HepG2 (cell line): ENCODE results near the gene NLGN2. TPM values are rescaled to one million over a fixed set of nuclear protein-coding genes. Genes with fewer than 3 reads are reported as not detected.

Source experiments
- EEA1 ChIP-seq: sonication (generic); formaldehyde crosslinking; IDR thresholded peaks from 2 replicates; pipeline ENCODE4 v1.5.1; 2020; ENCODE audit warnings: mild to moderate bottlenecking, missing genetic modification reagents, borderline replicate concordance
- HNF4G ChIP-seq, 2 experiments: sonication (generic) in 1 of 2; formaldehyde crosslinking in 1 of 2; IDR thresholded peaks; 2 replicates each; pipeline versions ENCODE4 v1.4.0 to v1.6.1; 2011 to 2020; ENCODE audit warnings: borderline replicate concordance in 2 of 2, low read depth in 2 of 2, mild to moderate bottlenecking in 2 of 2, low read length in 1 of 2, missing genetic modification reagents in 1 of 2, moderate library complexity in 1 of 2
- HNRNPH1 ChIP-seq: fragments of 200-400 bp; formaldehyde crosslinking; optimal IDR thresholded peaks from 2 replicates; pipeline ENCODE3; 2017; ENCODE audit warnings: mild to moderate bottlenecking, low read depth, low read length
- HNRNPLL ChIP-seq: fragments of 200-400 bp; formaldehyde crosslinking; IDR thresholded peaks from 2 replicates; pipeline ENCODE4 v1.6.1; 2017; ENCODE audit warnings: mild to moderate bottlenecking, low read depth, low read length; ENCODE audit not compliant: poor library complexity, severe bottlenecking
- JUNB ChIP-seq: sonication (generic); formaldehyde crosslinking; IDR thresholded peaks from 2 replicates; pipeline ENCODE4 v1.8.0; 2022; ENCODE audit warnings: missing genetic modification reagents, mild to moderate bottlenecking, borderline replicate concordance
- MED1 ChIP-seq: sonication (generic); formaldehyde crosslinking; IDR thresholded peaks from 2 replicates; pipeline ENCODE4 v1.4.0; 2020; ENCODE audit warnings: missing genetic modification reagents
- MED8 ChIP-seq: sonication (generic); formaldehyde crosslinking; IDR thresholded peaks from 2 replicates; pipeline ENCODE4 v1.8.1; 2023; ENCODE audit warnings: mild to moderate bottlenecking, missing genetic modification reagents; ENCODE audit not compliant: insufficient replicate concordance
- NFIC ChIP-seq: IDR thresholded peaks from 2 replicates; pipeline ENCODE4 v1.6.1; 2012; ENCODE audit warnings: mild to moderate bottlenecking, low read length, inconsistent platforms
- PPARG ChIP-seq: conservative IDR thresholded peaks from 2 replicates; pipeline ENCODE4 v1.6.1; 2016; ENCODE audit warnings: missing biosample characterization, missing genetic modification reagents
- SETDB1 ChIP-seq: sonication (generic); formaldehyde crosslinking; IDR thresholded peaks from 2 replicates; pipeline ENCODE4 v1.5.1; 2020; ENCODE audit warnings: missing genetic modification reagents, mild to moderate bottlenecking, borderline replicate concordance
- SMAD3 ChIP-seq: sonication (generic); formaldehyde crosslinking; IDR thresholded peaks from 2 replicates; pipeline ENCODE4 v1.4.0; 2020; ENCODE audit warnings: missing genetic modification reagents
- SRSF9 ChIP-seq: fragments of 200-400 bp; formaldehyde crosslinking; IDR thresholded peaks from 2 replicates; pipeline ENCODE4 v1.6.1; 2018; ENCODE audit warnings: borderline replicate concordance, mild to moderate bottlenecking, low read depth, low read length; ENCODE audit not compliant: insufficient read depth, poor library complexity, severe bottlenecking
- ZNF556 ChIP-seq: sonication (generic); formaldehyde crosslinking; IDR thresholded peaks from 2 replicates; pipeline ENCODE4 v1.4.0; 2020; ENCODE audit warnings: mild to moderate bottlenecking, missing genetic modification reagents, borderline replicate concordance
- ZNF772 ChIP-seq: sonication (generic); formaldehyde crosslinking; IDR thresholded peaks from 2 replicates; pipeline ENCODE4 v1.5.0; 2020; ENCODE audit warnings: mild to moderate bottlenecking, missing genetic modification reagents
- polyA plus RNA-seq, 8 experiments: library from polyadenylated mRNA; depleted of rRNA in 3 of 8; stranded (reverse) in 7 of 8; unstranded in 1 of 8; fragments of >200 nt; fragmentation: Illumina TruSeq in 4 of 8; extraction: Trizol in 4 of 8; gene quantifications; 2 replicates each; pipeline versions ENCODE4 v1.2.1 to v1.2.3, GENCODE V29; 2011 to 2016; ENCODE audit warnings: low read depth in 4 of 8, missing spikeins in 1 of 8, mixed read lengths in 1 of 8; ENCODE audit not compliant: insufficient read depth in 1 of 8
- total RNA-seq, 5 experiments: library from RNA; depleted of rRNA; stranded (reverse); fragments of >200 nt; fragmentation: Illumina TruSeq; extraction: Trizol; gene quantifications; 2 replicates each; pipeline ENCODE4 v1.2.3, GENCODE V29; 2016; ENCODE audit warnings: low read depth in 1 of 5
- TF ChIP-seq, protein P1 (sequence below): sonication (generic); formaldehyde crosslinking; IDR thresholded peaks from 2 replicates; pipeline ENCODE4 v1.4.0; 2020; ENCODE audit warnings: missing genetic modification reagents
- TF ChIP-seq, protein P2 (sequence below): sonication (generic); formaldehyde crosslinking; IDR thresholded peaks from 2 replicates; pipeline ENCODE4 v1.4.0; 2020; ENCODE audit warnings: missing genetic modification reagents, mild to moderate bottlenecking, borderline replicate concordance
- TF ChIP-seq, protein P3 (sequence below): IDR thresholded peaks from 2 replicates; pipeline ENCODE4 v1.6.1; 2016; ENCODE audit warnings: missing compliant biosample characterization, missing genetic modification reagents, borderline replicate concordance

NLGN2 gene
- total and polyA plus RNA-seq, 2 of the 13 experiments (the other 11 are each of a cell fraction or from before 2014, with no cell fraction given), result 1.9 to 11.0 TPM

- peak; percentile 64 for TF ChIP-seq HNRNPLL
- TF ChIP-seq EEA1 (CRISPR knock-in tag), result no peak; the same call in 1 of the 2 replicates
- TF ChIP-seq PPARG, result no peak
- TF ChIP-seq, protein P1, sequence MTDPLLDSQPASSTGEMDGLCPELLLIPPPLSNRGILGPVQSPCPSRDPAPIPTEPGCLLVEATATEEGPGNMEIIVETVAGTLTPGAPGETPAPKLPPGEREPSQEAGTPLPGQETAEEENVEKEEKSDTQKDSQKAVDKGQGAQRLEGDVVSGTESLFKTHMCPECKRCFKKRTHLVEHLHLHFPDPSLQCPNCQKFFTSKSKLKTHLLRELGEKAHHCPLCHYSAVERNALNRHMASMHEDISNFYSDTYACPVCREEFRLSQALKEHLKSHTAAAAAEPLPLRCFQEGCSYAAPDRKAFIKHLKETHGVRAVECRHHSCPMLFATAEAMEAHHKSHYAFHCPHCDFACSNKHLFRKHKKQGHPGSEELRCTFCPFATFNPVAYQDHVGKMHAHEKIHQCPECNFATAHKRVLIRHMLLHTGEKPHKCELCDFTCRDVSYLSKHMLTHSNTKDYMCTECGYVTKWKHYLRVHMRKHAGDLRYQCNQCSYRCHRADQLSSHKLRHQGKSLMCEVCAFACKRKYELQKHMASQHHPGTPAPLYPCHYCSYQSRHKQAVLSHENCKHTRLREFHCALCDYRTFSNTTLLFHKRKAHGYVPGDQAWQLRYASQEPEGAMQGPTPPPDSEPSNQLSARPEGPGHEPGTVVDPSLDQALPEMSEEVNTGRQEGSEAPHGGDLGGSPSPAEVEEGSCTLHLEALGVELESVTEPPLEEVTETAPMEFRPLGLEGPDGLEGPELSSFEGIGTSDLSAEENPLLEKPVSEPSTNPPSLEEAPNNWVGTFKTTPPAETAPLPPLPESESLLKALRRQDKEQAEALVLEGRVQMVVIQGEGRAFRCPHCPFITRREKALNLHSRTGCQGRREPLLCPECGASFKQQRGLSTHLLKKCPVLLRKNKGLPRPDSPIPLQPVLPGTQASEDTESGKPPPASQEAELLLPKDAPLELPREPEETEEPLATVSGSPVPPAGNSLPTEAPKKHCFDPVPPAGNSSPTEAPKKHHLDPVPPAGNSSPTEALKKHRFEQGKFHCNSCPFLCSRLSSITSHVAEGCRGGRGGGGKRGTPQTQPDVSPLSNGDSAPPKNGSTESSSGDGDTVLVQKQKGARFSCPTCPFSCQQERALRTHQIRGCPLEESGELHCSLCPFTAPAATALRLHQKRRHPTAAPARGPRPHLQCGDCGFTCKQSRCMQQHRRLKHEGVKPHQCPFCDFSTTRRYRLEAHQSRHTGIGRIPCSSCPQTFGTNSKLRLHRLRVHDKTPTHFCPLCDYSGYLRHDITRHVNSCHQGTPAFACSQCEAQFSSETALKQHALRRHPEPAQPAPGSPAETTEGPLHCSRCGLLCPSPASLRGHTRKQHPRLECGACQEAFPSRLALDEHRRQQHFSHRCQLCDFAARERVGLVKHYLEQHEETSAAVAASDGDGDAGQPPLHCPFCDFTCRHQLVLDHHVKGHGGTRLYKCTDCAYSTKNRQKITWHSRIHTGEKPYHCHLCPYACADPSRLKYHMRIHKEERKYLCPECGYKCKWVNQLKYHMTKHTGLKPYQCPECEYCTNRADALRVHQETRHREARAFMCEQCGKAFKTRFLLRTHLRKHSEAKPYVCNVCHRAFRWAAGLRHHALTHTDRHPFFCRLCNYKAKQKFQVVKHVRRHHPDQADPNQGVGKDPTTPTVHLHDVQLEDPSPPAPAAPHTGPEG (CRISPR knock-in tag), result peak; percentile 70; the same call in 1 of the 2 replicates
- no peak for TF ChIP-seq SRSF9
- TF ChIP-seq JUNB, result no peak
- TF ChIP-seq, protein P2, sequence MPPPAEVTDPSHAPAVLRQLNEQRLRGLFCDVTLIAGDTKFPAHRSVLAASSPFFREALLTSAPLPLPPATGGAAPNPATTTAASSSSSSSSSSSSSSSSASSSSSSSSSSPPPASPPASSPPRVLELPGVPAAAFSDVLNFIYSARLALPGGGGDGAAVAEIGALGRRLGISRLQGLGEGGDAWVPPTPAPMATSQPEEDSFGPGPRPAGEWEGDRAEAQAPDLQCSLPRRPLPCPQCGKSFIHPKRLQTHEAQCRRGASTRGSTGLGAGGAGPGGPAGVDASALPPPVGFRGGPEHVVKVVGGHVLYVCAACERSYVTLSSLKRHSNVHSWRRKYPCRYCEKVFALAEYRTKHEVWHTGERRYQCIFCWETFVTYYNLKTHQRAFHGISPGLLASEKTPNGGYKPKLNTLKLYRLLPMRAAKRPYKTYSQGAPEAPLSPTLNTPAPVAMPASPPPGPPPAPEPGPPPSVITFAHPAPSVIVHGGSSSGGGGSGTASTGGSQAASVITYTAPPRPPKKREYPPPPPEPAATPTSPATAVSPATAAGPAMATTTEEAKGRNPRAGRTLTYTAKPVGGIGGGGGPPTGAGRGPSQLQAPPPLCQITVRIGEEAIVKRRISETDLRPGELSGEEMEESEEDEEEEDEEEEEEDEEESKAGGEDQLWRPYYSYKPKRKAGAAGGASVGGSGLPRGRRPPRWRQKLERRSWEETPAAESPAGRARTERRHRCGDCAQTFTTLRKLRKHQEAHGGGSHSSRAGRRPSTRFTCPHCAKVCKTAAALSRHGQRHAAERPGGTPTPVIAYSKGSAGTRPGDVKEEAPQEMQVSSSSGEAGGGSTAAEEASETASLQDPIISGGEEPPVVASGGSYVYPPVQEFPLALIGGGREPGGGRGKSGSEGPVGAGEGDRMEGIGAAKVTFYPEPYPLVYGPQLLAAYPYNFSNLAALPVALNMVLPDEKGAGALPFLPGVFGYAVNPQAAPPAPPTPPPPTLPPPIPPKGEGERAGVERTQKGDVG (CRISPR knock-in tag), result peak; percentile 67; the same call in 1 of the 2 replicates
- no peak for TF ChIP-seq HNF4G (IDR thresholded peaks at IDR 0.05; ENCODE audit: borderline replicate concordance, low read depth, low read length)
- TF ChIP-seq HNF4G (CRISPR knock-in tag; IDR thresholded peaks at IDR 0.05; ENCODE audit: borderline replicate concordance, low read depth), result no peak
- no peak for TF ChIP-seq MED8 (CRISPR knock-in tag)
- TF ChIP-seq, protein P3, sequence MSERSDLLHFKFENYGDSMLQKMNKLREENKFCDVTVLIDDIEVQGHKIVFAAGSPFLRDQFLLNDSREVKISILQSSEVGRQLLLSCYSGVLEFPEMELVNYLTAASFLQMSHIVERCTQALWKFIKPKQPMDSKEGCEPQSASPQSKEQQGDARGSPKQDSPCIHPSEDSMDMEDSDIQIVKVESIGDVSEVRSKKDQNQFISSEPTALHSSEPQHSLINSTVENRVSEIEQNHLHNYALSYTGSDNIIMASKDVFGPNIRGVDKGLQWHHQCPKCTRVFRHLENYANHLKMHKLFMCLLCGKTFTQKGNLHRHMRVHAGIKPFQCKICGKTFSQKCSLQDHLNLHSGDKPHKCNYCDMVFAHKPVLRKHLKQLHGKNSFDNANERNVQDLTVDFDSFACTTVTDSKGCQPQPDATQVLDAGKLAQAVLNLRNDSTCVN, result no peak
- no peak for TF ChIP-seq SMAD3
- no peak for TF ChIP-seq SETDB1 (CRISPR knock-in tag)
- no peak for TF ChIP-seq HNRNPH1
- TF ChIP-seq MED1 (CRISPR knock-in tag), result no peak; the same call in 1 of the 2 replicates
- peak; percentile 70; the same call in 1 of the 2 replicates for TF ChIP-seq ZNF772 (CRISPR knock-in tag)
- no peak for TF ChIP-seq NFIC
- TF ChIP-seq ZNF556 (CRISPR knock-in tag), result peak; percentile 27; the same call in 1 of the 2 replicates
Measured at GRCh38 chr17:7394452-7395191, 13.0 kb upstream of the NLGN2 start, which contains the start of gene PLSCR3 (continued).
